ENCODE data around the gene OR2A5. TPM values are rescaled to one million over a fixed set of nuclear protein-coding genes. Genes with fewer than 3 reads are reported as not detected.
"Not testable (repeated sequence)": the region's sequence is repeated elsewhere in the genome, so short reads cannot be mapped to it uniquely, and the experiment has no call there.

Gene OR2A5
- total RNA-seq, result not detected

- no peak for ATAC-seq
- DNase-seq (ENCODE audit: low spot score), result no peak
- no peaks in the 10 kb centered on the region for H3K9me3 Mint-ChIP-seq
- no peak within 1 kb of the TSS for H3K27ac Mint-ChIP-seq
- no peak within 1 kb of the TSS for H3K4me3 Mint-ChIP-seq
- H3K36me3 Mint-ChIP-seq, result no peaks in the 10 kb centered on the region
- peaks cover 5 to 16% of the 10 kb centered on the region in 2 donors for H3K27me3 Mint-ChIP-seq
- H3K4me1 Mint-ChIP-seq (ENCODE audit: low read depth in 2 of 2), result no peaks in the 10 kb centered on the region
Observed at GRCh38 chr7:144048648-144049047, at the start of gene OR2A5. Gene OR2A5 (plus strand): TSS chr7:144048948. CDS start chr7:144050402, 1,454 bp downstream.

GRCh38 chr7:144000020-144000419 is 48.7 kb upstream of the OR2A5 start, which contains the start of gene OR6B1:
Gene OR6B1 (plus strand): TSS chr7:144000320. CDS start chr7:144003997, 3,677 bp downstream.
- Mint-ChIP-seq H3K4me1 (ENCODE audit: low read depth in 2 of 2) (no peaks in the 10 kb centered on the region), H3K4me3 (no peak within 1 kb of the TSS), H3K27me3 (peaks cover 9 to 31% of the 10 kb centered on the region in 2 donors), H3K27ac (no peak within 1 kb of the TSS), H3K9me3 (no peaks in the 10 kb centered on the region), H3K36me3 (no peaks in the 10 kb centered on the region)
- ATAC-seq (no peak), DNase-seq (ENCODE audit: low spot score) (no peak)

- no peak for DNase-seq (ENCODE audit: low spot score)
Observed at GRCh38 chr7:144001543-144001942, 47.2 kb upstream of the OR2A5 start.

GRCh38 chr7:144004703-144005102 is 44.0 kb upstream of the OR2A5 start:
- DNase-seq (ENCODE audit: low spot score) (no peak), ATAC-seq (no peak)
- Mint-ChIP-seq H3K4me3 (no peak overlapping the region), H3K36me3 (peaks cover 10% of the 10 kb centered on the region), H3K27me3 (peaks cover 10 to 33% of the 10 kb centered on the region in 2 donors), H3K9me3 (peaks cover 9% of the 10 kb centered on the region), H3K27ac (no peak overlapping the region), H3K4me1 (ENCODE audit: low read depth in 2 of 2) (no peaks in the 10 kb centered on the region)

More at GRCh38 chr7:144001543-144001942, 47.2 kb upstream of the OR2A5 start:
- Mint-ChIP-seq H3K36me3 (no peaks in the 10 kb centered on the region), H3K27ac (no peak overlapping the region), H3K4me3 (no peak overlapping the region), H3K4me1 (ENCODE audit: low read depth in 2 of 2) (no peaks in the 10 kb centered on the region), H3K9me3 (peaks cover 3% of the 10 kb centered on the region), H3K27me3 (peaks cover 10 to 27% of the 10 kb centered on the region in 2 donors)
- ATAC-seq, result no peak

- ATAC-seq, result no peak
- H3K27ac Mint-ChIP-seq, result no peak overlapping the region
- no peak for DNase-seq (ENCODE audit: low spot score)
- H3K4me3 Mint-ChIP-seq, result no peak overlapping the region
- H3K36me3 Mint-ChIP-seq, result peaks cover 14% of the 10 kb centered on the region
- H3K27me3 Mint-ChIP-seq, result peaks cover 6 to 33% of the 10 kb centered on the region in 2 donors
- no peaks in the 10 kb centered on the region for H3K4me1 Mint-ChIP-seq (ENCODE audit: low read depth in 2 of 2)
- peaks cover 9% of the 10 kb centered on the region for H3K9me3 Mint-ChIP-seq
Observed at GRCh38 chr7:144006029-144006691, 42.6 kb upstream of the OR2A5 start.

- no peaks in the 10 kb centered on the region for H3K4me1 Mint-ChIP-seq (ENCODE audit: low read depth in 2 of 2)
- H3K4me3 Mint-ChIP-seq, result no peak overlapping the region
- peaks cover 9% of the 10 kb centered on the region for H3K9me3 Mint-ChIP-seq
- peaks cover 6 to 29% of the 10 kb centered on the region in 2 donors for H3K27me3 Mint-ChIP-seq
- H3K36me3 Mint-ChIP-seq, result peaks cover 14% of the 10 kb centered on the region
- ATAC-seq, result no peak
- no peak for DNase-seq (ENCODE audit: low spot score)
- no peak overlapping the region for H3K27ac Mint-ChIP-seq
Observed at GRCh38 chr7:144006692-144007042, 42.1 kb upstream of the OR2A5 start.

- DNase-seq (ENCODE audit: low spot score), result no peak
- Mint-ChIP-seq H3K27ac (no peak overlapping the region), H3K9me3 (peaks cover 9% of the 10 kb centered on the region), H3K27me3 (peaks cover 5 to 13% of the 10 kb centered on the region in 2 donors), H3K4me3 (no peak overlapping the region), H3K36me3 (peaks cover 14% of the 10 kb centered on the region), H3K4me1 (ENCODE audit: low read depth in 2 of 2) (no peaks in the 10 kb centered on the region)
- ATAC-seq, result no peak
Observed at GRCh38 chr7:144009361-144009760, 39.4 kb upstream of the OR2A5 start.

- H3K4me1 Mint-ChIP-seq (ENCODE audit: low read depth in 2 of 2), result not testable (repeated sequence)
Observed at GRCh38 chr7:144010061-144010460, 38.7 kb upstream of the OR2A5 start.

GRCh38 chr7:144010821-144011220 is 37.9 kb upstream of the OR2A5 start:
- not testable (repeated sequence) for H3K9me3 Mint-ChIP-seq; H3K4me1 Mint-ChIP-seq (ENCODE audit: low read depth in 2 of 2); DNase-seq (ENCODE audit: low spot score); H3K27ac Mint-ChIP-seq; ATAC-seq; H3K4me3 Mint-ChIP-seq
- peaks cover 14% of the 10 kb centered on the region for H3K36me3 Mint-ChIP-seq
- H3K27me3 Mint-ChIP-seq, result peaks cover 0 to 16% of the 10 kb centered on the region in 2 donors

More at GRCh38 chr7:144010061-144010460, 38.7 kb upstream of the OR2A5 start:
- Mint-ChIP-seq H3K36me3 (peaks cover 14% of the 10 kb centered on the region), H3K27me3 (peaks cover 2 to 14% of the 10 kb centered on the region in 2 donors)
- H3K4me3 Mint-ChIP-seq; H3K9me3 Mint-ChIP-seq; ATAC-seq; DNase-seq (ENCODE audit: low spot score); H3K27ac Mint-ChIP-seq: not testable (repeated sequence)

- H3K36me3 Mint-ChIP-seq, result peaks cover 14% of the 10 kb centered on the region
Observed at GRCh38 chr7:144011458-144012230, 37.1 kb upstream of the OR2A5 start.

GRCh38 chr7:144018065-144018464 is 30.7 kb upstream of the OR2A5 start:
- Mint-ChIP-seq H3K4me1 (ENCODE audit: low read depth in 2 of 2) (no peaks in the 10 kb centered on the region), H3K9me3 (no peaks in the 10 kb centered on the region), H3K4me3 (no peak overlapping the region), H3K27ac (no peak overlapping the region), H3K27me3 (peaks cover 5 to 22% of the 10 kb centered on the region in 2 donors), H3K36me3 (no peaks in the 10 kb centered on the region)
- DNase-seq (ENCODE audit: low spot score), result no peak
- ATAC-seq, result no peak

More at GRCh38 chr7:144011458-144012230, 37.1 kb upstream of the OR2A5 start:
- Mint-ChIP-seq H3K27ac (no peak overlapping the region), H3K4me3 (no peak overlapping the region), H3K9me3 (peaks cover 7% of the 10 kb centered on the region), H3K4me1 (ENCODE audit: low read depth in 2 of 2) (no peaks in the 10 kb centered on the region), H3K27me3 (peaks cover 0 to 16% of the 10 kb centered on the region in 2 donors)
- no peak for ATAC-seq
- no peak for DNase-seq (ENCODE audit: low spot score)

- peaks cover 5 to 22% of the 10 kb centered on the region in 2 donors for H3K27me3 Mint-ChIP-seq
- H3K36me3 Mint-ChIP-seq, result no peaks in the 10 kb centered on the region
- DNase-seq (ENCODE audit: low spot score) (no peak), ATAC-seq (no peak)
- no peak overlapping the region for H3K27ac Mint-ChIP-seq
- no peaks in the 10 kb centered on the region for H3K9me3 Mint-ChIP-seq
- H3K4me1 Mint-ChIP-seq (ENCODE audit: low read depth in 2 of 2), result no peaks in the 10 kb centered on the region
- H3K4me3 Mint-ChIP-seq, result no peak overlapping the region
Observed at GRCh38 chr7:144019457-144019856, 29.3 kb upstream of the OR2A5 start.

GRCh38 chr7:144020340-144020739 is 28.4 kb upstream of the OR2A5 start:
- peaks cover 5 to 15% of the 10 kb centered on the region in 2 donors for H3K27me3 Mint-ChIP-seq
- DNase-seq (ENCODE audit: low spot score) (no peak), ATAC-seq (no peak)
- H3K36me3 Mint-ChIP-seq, result no peaks in the 10 kb centered on the region
- H3K9me3 Mint-ChIP-seq, result no peaks in the 10 kb centered on the region
- no peak overlapping the region for H3K4me3 Mint-ChIP-seq
- no peaks in the 10 kb centered on the region for H3K4me1 Mint-ChIP-seq (ENCODE audit: low read depth in 2 of 2)
- no peak overlapping the region for H3K27ac Mint-ChIP-seq

GRCh38 chr7:144022169-144022568 is 26.6 kb upstream of the OR2A5 start:
- Mint-ChIP-seq H3K27ac (no peak overlapping the region), H3K27me3 (peaks cover 7 to 23% of the 10 kb centered on the region in 2 donors), H3K4me1 (ENCODE audit: low read depth in 2 of 2) (no peaks in the 10 kb centered on the region), H3K9me3 (no peaks in the 10 kb centered on the region), H3K36me3 (no peaks in the 10 kb centered on the region), H3K4me3 (no peak overlapping the region)
- ATAC-seq (no peak), DNase-seq (ENCODE audit: low spot score) (no peak)
